GM23338 (cell line): ENCODE data around the gene PEX16.

Experiments
- CREB1 ChIP-seq: fragments of 250-450 bp; sonication (Bioruptor Pico); IDR thresholded peaks from 2 replicates; pipeline ENCODE4 v1.5.0; 2020; ENCODE audit warnings: low read depth, mild to moderate bottlenecking, moderate library complexity
- EZH2 ChIP-seq: fragments of 200-600 bp; sonication (generic); IDR thresholded peaks from one replicate; pipeline ENCODE4 v1.8.0; 2017; ENCODE audit warnings: antibody characterized with exemption, mild to moderate bottlenecking, low read depth; ENCODE audit not compliant: unreplicated experiment
- EZH2phosphoT487 ChIP-seq: fragments of 200-600 bp; sonication (generic); IDR thresholded peaks from one replicate; pipeline ENCODE4 v1.8.1; 2018; ENCODE audit warnings: antibody characterized with exemption; ENCODE audit not compliant: unreplicated experiment
- JUNB ChIP-seq: IDR thresholded peaks from one replicate; pipeline ENCODE4 v1.6.1; 2016; ENCODE audit warnings: antibody characterized with exemption; ENCODE audit not compliant: unreplicated experiment
- NANOG ChIP-seq: IDR thresholded peaks from 2 replicates; pipeline ENCODE4 v1.6.1; 2016; ENCODE audit warnings: antibody characterized with exemption, borderline replicate concordance
- POLR2AphosphoS5 ChIP-seq: IDR thresholded peaks from 2 replicates; pipeline ENCODE4 v1.6.1; 2016; ENCODE audit warnings: antibody characterized with exemption, low read depth
- REST ChIP-seq: IDR thresholded peaks from one replicate; pipeline ENCODE4 v1.6.1; 2018; ENCODE audit warnings: antibody characterized with exemption; ENCODE audit not compliant: unreplicated experiment
- STAT1 ChIP-seq: IDR thresholded peaks from one replicate; pipeline ENCODE4 v1.6.1; 2016; ENCODE audit warnings: antibody characterized with exemption; ENCODE audit not compliant: unreplicated experiment
- ZNF114 ChIP-seq: fragments of 250-450 bp; sonication (Bioruptor Pico); IDR thresholded peaks from 2 replicates; pipeline ENCODE4 v1.5.0; 2020; ENCODE audit warnings: mild to moderate bottlenecking, moderate library complexity
- ZNF331 ChIP-seq: fragments of 250-450 bp; sonication (Bioruptor Pico); IDR thresholded peaks from 2 replicates; pipeline ENCODE4 v1.5.0; 2020; ENCODE audit warnings: low read depth, mild to moderate bottlenecking, moderate library complexity
- TF ChIP-seq, protein P1 (sequence below), 2 experiments: fragments of 200-600 bp in 1 of 2; sonication (generic) in 1 of 2; conservative IDR thresholded peaks; 2 replicates each; pipeline versions ENCODE4 v1.5.1 to v1.6.1; 2016 to 2017; ENCODE audit warnings: antibody characterized with exemption in 2 of 2, low read depth in 2 of 2, mild to moderate bottlenecking in 2 of 2, moderate library complexity in 1 of 2
- TF ChIP-seq, protein P2 (sequence below): fragments of 250-450 bp; sonication (Bioruptor Pico); IDR thresholded peaks from 2 replicates; pipeline ENCODE4 v1.5.0; 2020; ENCODE audit warnings: mild to moderate bottlenecking, moderate library complexity
- TF ChIP-seq, protein P3 (sequence below): IDR thresholded peaks from 2 replicates; pipeline ENCODE4 v1.6.1; 2016; ENCODE audit warnings: antibody characterized with exemption

DNA sequence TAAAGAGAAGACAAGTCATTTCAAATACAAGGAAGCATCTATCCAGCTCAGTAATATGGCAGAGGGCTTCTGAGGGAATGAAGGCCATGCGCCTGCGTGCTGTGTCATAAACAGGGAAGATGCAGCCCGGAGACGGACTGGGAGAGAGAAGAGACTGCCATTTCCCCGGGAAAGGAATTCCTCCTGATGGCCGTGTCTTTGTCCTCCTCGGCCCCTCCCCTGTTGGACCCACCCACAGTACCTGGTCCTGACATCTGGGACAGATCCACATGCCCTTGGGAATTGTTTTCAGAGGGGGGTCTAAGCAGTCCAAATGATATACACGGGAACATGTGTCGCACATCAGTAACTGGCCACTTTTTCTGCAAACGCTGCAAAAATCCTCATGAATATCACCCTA is 20.2 kb upstream of the PEX16 start:
- TF ChIP-seq, protein P1, sequence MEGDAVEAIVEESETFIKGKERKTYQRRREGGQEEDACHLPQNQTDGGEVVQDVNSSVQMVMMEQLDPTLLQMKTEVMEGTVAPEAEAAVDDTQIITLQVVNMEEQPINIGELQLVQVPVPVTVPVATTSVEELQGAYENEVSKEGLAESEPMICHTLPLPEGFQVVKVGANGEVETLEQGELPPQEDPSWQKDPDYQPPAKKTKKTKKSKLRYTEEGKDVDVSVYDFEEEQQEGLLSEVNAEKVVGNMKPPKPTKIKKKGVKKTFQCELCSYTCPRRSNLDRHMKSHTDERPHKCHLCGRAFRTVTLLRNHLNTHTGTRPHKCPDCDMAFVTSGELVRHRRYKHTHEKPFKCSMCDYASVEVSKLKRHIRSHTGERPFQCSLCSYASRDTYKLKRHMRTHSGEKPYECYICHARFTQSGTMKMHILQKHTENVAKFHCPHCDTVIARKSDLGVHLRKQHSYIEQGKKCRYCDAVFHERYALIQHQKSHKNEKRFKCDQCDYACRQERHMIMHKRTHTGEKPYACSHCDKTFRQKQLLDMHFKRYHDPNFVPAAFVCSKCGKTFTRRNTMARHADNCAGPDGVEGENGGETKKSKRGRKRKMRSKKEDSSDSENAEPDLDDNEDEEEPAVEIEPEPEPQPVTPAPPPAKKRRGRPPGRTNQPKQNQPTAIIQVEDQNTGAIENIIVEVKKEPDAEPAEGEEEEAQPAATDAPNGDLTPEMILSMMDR (conservative IDR thresholded peaks at IDR 0.05; ENCODE audit: low read depth in 2 of 2): no peak
- TF ChIP-seq POLR2AphosphoS5: no peak
- TF ChIP-seq EZH2: no peak
- TF ChIP-seq EZH2phosphoT487: no peak
- TF ChIP-seq REST: no peak
- no peak for TF ChIP-seq CREB1 (CRISPR knock-in tag)
- TF ChIP-seq JUNB: no peak
- TF ChIP-seq, protein P2, sequence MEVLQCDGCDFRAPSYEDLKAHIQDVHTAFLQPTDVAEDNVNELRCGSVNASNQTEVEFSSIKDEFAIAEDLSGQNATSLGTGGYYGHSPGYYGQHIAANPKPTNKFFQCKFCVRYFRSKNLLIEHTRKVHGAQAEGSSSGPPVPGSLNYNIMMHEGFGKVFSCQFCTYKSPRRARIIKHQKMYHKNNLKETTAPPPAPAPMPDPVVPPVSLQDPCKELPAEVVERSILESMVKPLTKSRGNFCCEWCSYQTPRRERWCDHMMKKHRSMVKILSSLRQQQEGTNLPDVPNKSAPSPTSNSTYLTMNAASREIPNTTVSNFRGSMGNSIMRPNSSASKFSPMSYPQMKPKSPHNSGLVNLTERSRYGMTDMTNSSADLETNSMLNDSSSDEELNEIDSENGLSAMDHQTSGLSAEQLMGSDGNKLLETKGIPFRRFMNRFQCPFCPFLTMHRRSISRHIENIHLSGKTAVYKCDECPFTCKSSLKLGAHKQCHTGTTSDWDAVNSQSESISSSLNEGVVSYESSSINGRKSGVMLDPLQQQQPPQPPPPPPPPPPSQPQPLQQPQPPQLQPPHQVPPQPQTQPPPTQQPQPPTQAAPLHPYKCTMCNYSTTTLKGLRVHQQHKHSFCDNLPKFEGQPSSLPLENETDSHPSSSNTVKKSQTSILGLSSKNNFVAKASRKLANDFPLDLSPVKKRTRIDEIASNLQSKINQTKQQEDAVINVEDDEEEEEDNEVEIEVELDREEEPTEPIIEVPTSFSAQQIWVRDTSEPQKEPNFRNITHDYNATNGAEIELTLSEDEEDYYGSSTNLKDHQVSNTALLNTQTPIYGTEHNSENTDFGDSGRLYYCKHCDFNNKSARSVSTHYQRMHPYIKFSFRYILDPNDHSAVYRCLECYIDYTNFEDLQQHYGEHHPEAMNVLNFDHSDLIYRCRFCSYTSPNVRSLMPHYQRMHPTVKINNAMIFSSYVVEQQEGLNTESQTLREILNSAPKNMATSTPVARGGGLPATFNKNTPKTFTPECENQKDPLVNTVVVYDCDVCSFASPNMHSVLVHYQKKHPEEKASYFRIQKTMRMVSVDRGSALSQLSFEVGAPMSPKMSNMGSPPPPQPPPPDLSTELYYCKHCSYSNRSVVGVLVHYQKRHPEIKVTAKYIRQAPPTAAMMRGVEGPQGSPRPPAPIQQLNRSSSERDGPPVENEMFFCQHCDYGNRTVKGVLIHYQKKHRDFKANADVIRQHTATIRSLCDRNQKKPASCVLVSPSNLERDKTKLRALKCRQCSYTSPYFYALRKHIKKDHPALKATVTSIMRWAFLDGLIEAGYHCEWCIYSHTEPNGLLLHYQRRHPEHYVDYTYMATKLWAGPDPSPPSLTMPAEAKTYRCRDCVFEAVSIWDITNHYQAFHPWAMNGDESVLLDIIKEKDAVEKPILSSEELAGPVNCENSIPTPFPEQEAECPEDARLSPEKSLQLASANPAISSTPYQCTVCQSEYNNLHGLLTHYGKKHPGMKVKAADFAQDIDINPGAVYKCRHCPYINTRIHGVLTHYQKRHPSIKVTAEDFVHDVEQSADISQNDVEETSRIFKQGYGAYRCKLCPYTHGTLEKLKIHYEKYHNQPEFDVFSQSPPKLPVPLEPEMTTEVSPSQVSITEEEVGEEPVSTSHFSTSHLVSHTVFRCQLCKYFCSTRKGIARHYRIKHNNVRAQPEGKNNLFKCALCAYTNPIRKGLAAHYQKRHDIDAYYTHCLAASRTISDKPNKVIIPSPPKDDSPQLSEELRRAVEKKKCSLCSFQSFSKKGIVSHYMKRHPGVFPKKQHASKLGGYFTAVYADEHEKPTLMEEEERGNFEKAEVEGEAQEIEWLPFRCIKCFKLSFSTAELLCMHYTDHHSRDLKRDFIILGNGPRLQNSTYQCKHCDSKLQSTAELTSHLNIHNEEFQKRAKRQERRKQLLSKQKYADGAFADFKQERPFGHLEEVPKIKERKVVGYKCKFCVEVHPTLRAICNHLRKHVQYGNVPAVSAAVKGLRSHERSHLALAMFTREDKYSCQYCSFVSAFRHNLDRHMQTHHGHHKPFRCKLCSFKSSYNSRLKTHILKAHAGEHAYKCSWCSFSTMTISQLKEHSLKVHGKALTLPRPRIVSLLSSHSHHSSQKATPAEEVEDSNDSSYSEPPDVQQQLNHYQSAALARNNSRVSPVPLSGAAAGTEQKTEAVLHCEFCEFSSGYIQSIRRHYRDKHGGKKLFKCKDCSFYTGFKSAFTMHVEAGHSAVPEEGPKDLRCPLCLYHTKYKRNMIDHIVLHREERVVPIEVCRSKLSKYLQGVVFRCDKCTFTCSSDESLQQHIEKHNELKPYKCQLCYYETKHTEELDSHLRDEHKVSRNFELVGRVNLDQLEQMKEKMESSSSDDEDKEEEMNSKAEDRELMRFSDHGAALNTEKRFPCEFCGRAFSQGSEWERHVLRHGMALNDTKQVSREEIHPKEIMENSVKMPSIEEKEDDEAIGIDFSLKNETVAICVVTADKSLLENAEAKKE (CRISPR knock-in tag): no peak
- TF ChIP-seq, protein P3, sequence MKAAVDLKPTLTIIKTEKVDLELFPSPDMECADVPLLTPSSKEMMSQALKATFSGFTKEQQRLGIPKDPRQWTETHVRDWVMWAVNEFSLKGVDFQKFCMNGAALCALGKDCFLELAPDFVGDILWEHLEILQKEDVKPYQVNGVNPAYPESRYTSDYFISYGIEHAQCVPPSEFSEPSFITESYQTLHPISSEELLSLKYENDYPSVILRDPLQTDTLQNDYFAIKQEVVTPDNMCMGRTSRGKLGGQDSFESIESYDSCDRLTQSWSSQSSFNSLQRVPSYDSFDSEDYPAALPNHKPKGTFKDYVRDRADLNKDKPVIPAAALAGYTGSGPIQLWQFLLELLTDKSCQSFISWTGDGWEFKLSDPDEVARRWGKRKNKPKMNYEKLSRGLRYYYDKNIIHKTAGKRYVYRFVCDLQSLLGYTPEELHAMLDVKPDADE: no peak
- no peak for TF ChIP-seq ZNF331 (CRISPR knock-in tag)
- no peak for TF ChIP-seq ZNF114 (CRISPR knock-in tag)
- no peak for TF ChIP-seq NANOG
- no peak for TF ChIP-seq STAT1
